GM21825 (cell line): ENCODE measurements around the gene PLEKHM1.
A peak's percentile ranks its signal among the peaks of the same experiment; 100 is the strongest.
"Not testable (repeated sequence)": the region's sequence is repeated elsewhere in the genome, so short reads cannot be mapped to it uniquely, and the experiment has no call there.

ENCODE experiments used
- ATAC-seq: cut with Tn5 transposase; IDR thresholded peaks from one replicate; pipeline ENCODE4 v1.9.1; 2021; ENCODE audit warnings: mild to moderate bottlenecking, moderate library complexity; ENCODE audit not compliant: unreplicated experiment

The PLEKHM1 gene

GRCh38 chr17:45490615-45491433 lies at the start of gene PLEKHM1:
PLEKHM1 (minus strand) TSS chr17:45490721; CDS start chr17:45482484, 8,237 bp downstream.
- peak; percentile 94 for ATAC-seq

- ATAC-seq = not testable (repeated sequence)
Observed at GRCh38 chr17:45538168-45538567, 47.6 kb upstream of the PLEKHM1 start.

GRCh38 chr17:45506072-45506471 lies 15.6 kb upstream of the PLEKHM1 start:
- not testable (repeated sequence) for ATAC-seq

- not testable (repeated sequence) for ATAC-seq
Observed at GRCh38 chr17:45505183-45505582, 14.7 kb upstream of the PLEKHM1 start.

GRCh38 chr17:45501092-45501707 lies 10.7 kb upstream of the PLEKHM1 start:
- ATAC-seq = not testable (repeated sequence)

GRCh38 chr17:45500478-45500877 lies 10.0 kb upstream of the PLEKHM1 start:
- ATAC-seq = not testable (repeated sequence)

GRCh38 chr17:45499208-45499607 lies 8.7 kb upstream of the PLEKHM1 start:
- not testable (repeated sequence) for ATAC-seq

- not testable (repeated sequence) for ATAC-seq
Observed at GRCh38 chr17:45498377-45498776, 7.9 kb upstream of the PLEKHM1 start.

GRCh38 chr17:45497449-45497848 lies 6.9 kb upstream of the PLEKHM1 start:
- ATAC-seq = not testable (repeated sequence)

GRCh38 chr17:45496507-45496906 lies 6.0 kb upstream of the PLEKHM1 start:
- not testable (repeated sequence) for ATAC-seq

GRCh38 chr17:45494556-45494955 lies 4.0 kb upstream of the PLEKHM1 start:
- ATAC-seq = not testable (repeated sequence)

- not testable (repeated sequence) for ATAC-seq
Observed at GRCh38 chr17:45492156-45492555, 1.6 kb upstream of the PLEKHM1 start.

GRCh38 chr17:45490198-45490597 lies 323 bp downstream of the PLEKHM1 start:
- ATAC-seq = peak; percentile 9

- ATAC-seq = not testable (repeated sequence)
Observed at GRCh38 chr17:45487704-45488103, 2.8 kb downstream of the PLEKHM1 start.

GRCh38 chr17:45483591-45484216 lies 6.8 kb downstream of the PLEKHM1 start:
- ATAC-seq = not testable (repeated sequence)

- ATAC-seq = not testable (repeated sequence)
Observed at GRCh38 chr17:45483177-45483576, 7.3 kb downstream of the PLEKHM1 start.

GRCh38 chr17:45482317-45482716 lies 8.2 kb downstream of the PLEKHM1 start:
- not testable (repeated sequence) for ATAC-seq

GRCh38 chr17:45475436-45475835 lies 15.1 kb downstream of the PLEKHM1 start:
- not testable (repeated sequence) for ATAC-seq

GRCh38 chr17:45472249-45472648 lies 18.3 kb downstream of the PLEKHM1 start:
- not testable (repeated sequence) for ATAC-seq

- not testable (repeated sequence) for ATAC-seq
Observed at GRCh38 chr17:45469204-45469563, 21.3 kb downstream of the PLEKHM1 start.
